ENCODE measurements around the gene KCNK5. TPM values are rescaled to one million over a fixed set of nuclear protein-coding genes. Genes with fewer than 3 reads are reported as not detected.

KCNK5 gene
- polyA plus RNA-seq, 2 of the 4 experiments (the other 2 are of a cell fraction): 1.5 to 2.3 TPM

- FAIRE-seq (no peak), ATAC-seq (no peak), DNase-seq (ENCODE audit: low read depth in 1 of 2, low spot score in 1 of 2) (no peak)
- 10% methylated on average over 7 of the region's 7 CpGs for WGBS (ENCODE audit: missing lambda C conversion rate)
- no peak overlapping the region for H3K4me2 ChIP-seq
- H3K4me3 ChIP-seq: no peak overlapping the region
- no peak overlapping the region for H3K27ac ChIP-seq
- POLR2A ChIA-PET: no interaction called here
- CTCF ChIA-PET: interaction anchor here (0.6 kb wide), 1 partner anchor 399 kb away, joined by 3 read pairs; no protein-coding TSS in a partner anchor
- H3K9me3 ChIP-seq: no peaks in the 10 kb centered on the region
- no peak for TF ChIP-seq RARB (CRISPR knock-in tag; IDR thresholded peaks at IDR 0.05)
- TF ChIP-seq ZFP36 (IDR thresholded peaks at IDR 0.05; ENCODE audit: borderline replicate concordance, partially characterized antibody): no peak
- no peak for TF ChIP-seq PBX3 (IDR thresholded peaks at IDR 0.05)
- TF ChIP-seq, protein P1, sequence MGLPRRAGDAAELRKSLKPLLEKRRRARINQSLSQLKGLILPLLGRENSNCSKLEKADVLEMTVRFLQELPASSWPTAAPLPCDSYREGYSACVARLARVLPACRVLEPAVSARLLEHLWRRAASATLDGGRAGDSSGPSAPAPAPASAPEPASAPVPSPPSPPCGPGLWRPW (IDR thresholded peaks at IDR 0.05): no peak
- TF ChIP-seq POLR2AphosphoS2 (conservative IDR thresholded peaks at IDR 0.05; ENCODE audit: low read length): no peak
- no peak for TF ChIP-seq NR3C1 (IDR thresholded peaks at IDR 0.05)
- no peak for TF ChIP-seq CBX2 (IDR thresholded peaks at IDR 0.05; ENCODE audit: borderline replicate concordance, low read depth)
- no peak for TF ChIP-seq BCL3 (IDR thresholded peaks at IDR 0.05)
- no peak for TF ChIP-seq E2F6 (IDR thresholded peaks at IDR 0.05; ENCODE audit: borderline replicate concordance, low read depth)
- no peak for TF ChIP-seq FOSL2 (IDR thresholded peaks at IDR 0.05)
- TF ChIP-seq FOSL2 (CRISPR knock-in tag; IDR thresholded peaks at IDR 0.05): no peak
- TF ChIP-seq HOXB13 (CRISPR knock-in tag; IDR thresholded peaks at IDR 0.05; ENCODE audit: low read depth): no peak
- H3K4me1 ChIP-seq: no peaks in the 10 kb centered on the region
These were observed 88.6 kb downstream of the KCNK5 start for GRCh38 chr6:39140556-39141167.

Other genes starting within 250 kb of the KCNK5 start
- gene GLP1R, start 180.7 kb downstream of the KCNK5 start, polyA plus RNA-seq (2011; rRNA removed): not detected in 2 replicates
- not detected in 3 replicates for gene GLP1R, start 180.7 kb downstream of the KCNK5 start, polyA plus RNA-seq (2017; fragmentation: RNase III; extraction: RNeasy Plus Mini Kit Qiagen cat#74134 plus additional on column Dnase treatment)
- gene SAYSD1, start 114.3 kb downstream of the KCNK5 start, polyA plus RNA-seq (2011; rRNA removed): 12.5 and 15.6 TPM in 2 replicates
- 7.3 to 8.1 TPM (median 8.0 TPM) in 3 replicates for gene SAYSD1, start 114.3 kb downstream of the KCNK5 start, polyA plus RNA-seq (2017; fragmentation: RNase III; extraction: RNeasy Plus Mini Kit Qiagen cat#74134 plus additional on column Dnase treatment)
- not detected in 2 replicates for gene KCNK17, start 84.9 kb upstream of the KCNK5 start, polyA plus RNA-seq (2011; rRNA removed)
- not detected in 3 replicates for gene KCNK17, start 84.9 kb upstream of the KCNK5 start, polyA plus RNA-seq (2017; fragmentation: RNase III; extraction: RNeasy Plus Mini Kit Qiagen cat#74134 plus additional on column Dnase treatment)
- gene KCNK16, start 93.2 kb upstream of the KCNK5 start, polyA plus RNA-seq (2011; rRNA removed): not detected in 2 replicates
- gene KCNK16, start 93.2 kb upstream of the KCNK5 start, polyA plus RNA-seq (2017; fragmentation: RNase III; extraction: RNeasy Plus Mini Kit Qiagen cat#74134 plus additional on column Dnase treatment): not detected in 3 replicates